Activated T-helper 2 cell treated with anti-CD3 and anti-CD28 coated beads, Interferon-gamma antibody, Interleukin-2, Interleukin-4, amounts not matched to agents 10 μg/mL and 5 μg/mL and 100 μg/mL, durations not matched to agents 14 hours and 24 hours and 36 hours (primary cell): ENCODE results near the gene PDCD11. TPM values are rescaled to one million over a fixed set of nuclear protein-coding genes. Genes with fewer than 3 reads are reported as not detected.
"Not testable (repeated sequence)": the region's sequence is repeated elsewhere in the genome, so short reads cannot be mapped to it uniquely, and the experiment has no call there.

Experiments used
- DNase-seq: peaks from one replicate; pipeline ENCODE4 v3.0.0; 2021; ENCODE audit warnings: low spot score
- H3K27ac Mint-ChIP-seq: one replicate; pipeline ENCODE4 v1.8.0; 2021; ENCODE audit warnings: mixed read lengths
- H3K27me3 Mint-ChIP-seq: one replicate; pipeline ENCODE4 v1.8.0; 2021; ENCODE audit warnings: low read depth, mixed read lengths
- H3K36me3 Mint-ChIP-seq: one replicate; pipeline ENCODE4 v1.8.0; 2021; ENCODE audit warnings: low read depth, mixed read lengths
- H3K4me1 Mint-ChIP-seq: one replicate; pipeline ENCODE4 v1.8.0; 2021; ENCODE audit warnings: low read depth, mixed read lengths
- H3K4me3 Mint-ChIP-seq: one replicate; pipeline ENCODE4 v1.8.0; 2021; ENCODE audit warnings: low read depth, mild to moderate bottlenecking, moderate library complexity, mixed read lengths
- H3K9me3 Mint-ChIP-seq: one replicate; pipeline ENCODE4 v1.8.0; 2021; ENCODE audit warnings: mixed read lengths
- intact Hi-C: fragments of 100-400 bp; cut with micrococcal nuclease; formaldehyde crosslinking; loops from one replicate; pipeline ENCODE4 v1.15.1; 2023
- total RNA-seq: library from RNA; stranded (reverse); gene quantifications from 2 replicates; pipeline ENCODE4 v1.2.3, GENCODE V29; 2022

The PDCD11 gene
- total RNA-seq, 1 donor from 2014 or later: 79.4 TPM

DNA sequence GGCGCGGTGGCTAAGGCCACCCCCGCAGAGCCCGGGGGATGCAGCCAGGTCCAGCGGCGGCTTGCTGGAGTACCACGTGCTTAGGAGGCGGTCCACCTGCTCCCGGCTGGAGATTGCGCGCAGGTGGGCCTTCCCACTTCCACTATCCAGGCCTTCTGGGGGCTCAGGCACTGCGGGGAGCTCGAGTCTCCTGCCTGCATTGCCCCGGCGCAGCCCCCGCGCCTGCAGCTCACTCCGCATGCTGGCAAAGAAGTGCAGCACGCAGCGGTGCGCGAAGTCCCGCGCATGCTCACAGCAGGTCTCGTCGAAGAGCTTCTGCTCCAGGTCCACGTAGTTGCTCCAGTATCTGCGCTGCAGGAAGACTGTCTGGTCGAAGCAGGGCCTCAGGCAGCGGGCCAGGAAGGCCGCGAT is 76.8 kb downstream of the PDCD11 start:
- no peak overlapping the region for H3K4me3 Mint-ChIP-seq
- H3K27ac Mint-ChIP-seq: no peak overlapping the region
- no peaks in the 10 kb centered on the region for H3K9me3 Mint-ChIP-seq
- intact Hi-C loops: no loop called here
- no peaks in the 10 kb centered on the region for H3K27me3 Mint-ChIP-seq
- no peak for DNase-seq
- peaks cover 38% of the 10 kb centered on the region for H3K4me1 Mint-ChIP-seq
- H3K36me3 Mint-ChIP-seq: peaks cover 3% of the 10 kb centered on the region

DNA sequence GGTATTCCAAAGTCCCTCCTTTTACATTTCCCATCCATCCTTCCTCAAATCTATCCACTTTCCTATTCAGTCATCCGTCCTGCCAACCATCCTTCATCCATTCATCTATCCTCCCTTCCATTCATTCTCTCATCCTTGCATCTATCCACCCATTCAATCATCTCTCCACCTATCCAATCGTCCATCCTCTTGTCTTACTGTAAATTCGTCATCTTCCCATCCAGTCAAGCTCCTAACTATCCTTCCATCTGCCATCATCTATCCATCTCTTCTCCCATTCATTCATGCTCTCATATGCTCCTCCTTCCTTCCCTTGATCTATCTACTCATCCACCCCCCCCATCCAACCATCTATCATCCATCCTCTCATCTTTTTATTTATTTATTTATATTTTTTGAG is 77.7 kb downstream of the PDCD11 start:
- no peaks in the 10 kb centered on the region for H3K27me3 Mint-ChIP-seq
- peaks cover 3% of the 10 kb centered on the region for H3K36me3 Mint-ChIP-seq
- H3K27ac Mint-ChIP-seq: no peak overlapping the region
- H3K4me3 Mint-ChIP-seq: no peak overlapping the region
- intact Hi-C loops: no loop called here
- no peaks in the 10 kb centered on the region for H3K9me3 Mint-ChIP-seq
- DNase-seq: no peak
- H3K4me1 Mint-ChIP-seq: peaks cover 38% of the 10 kb centered on the region

DNA sequence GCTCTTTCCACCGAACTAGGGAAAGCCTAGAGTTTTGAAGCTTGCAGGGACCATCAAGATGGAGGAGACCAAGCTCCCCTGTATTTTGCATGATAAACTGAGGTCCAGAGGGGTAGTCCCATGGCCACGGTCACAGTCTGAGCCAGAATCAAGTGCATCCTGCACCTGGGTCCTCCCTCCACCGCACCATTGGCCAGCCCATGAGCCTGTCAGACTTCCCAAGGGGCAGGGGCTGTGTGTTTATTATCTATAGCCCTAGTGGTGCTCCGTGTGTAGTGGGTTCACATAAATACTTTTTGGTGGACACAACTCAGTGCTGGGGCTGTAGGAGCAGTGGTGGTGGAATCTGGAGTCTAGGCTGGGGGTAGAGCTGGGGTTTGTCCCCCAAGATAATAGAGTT is 79.0 kb downstream of the PDCD11 start:
- Mint-ChIP-seq H3K27ac (no peak overlapping the region), H3K36me3 (no peaks in the 10 kb centered on the region), H3K4me3 (no peak overlapping the region), H3K4me1 (peaks cover 29% of the 10 kb centered on the region), H3K9me3 (no peaks in the 10 kb centered on the region), H3K27me3 (no peaks in the 10 kb centered on the region)
- DNase-seq: no peak
- intact Hi-C loops: no loop called here

DNA sequence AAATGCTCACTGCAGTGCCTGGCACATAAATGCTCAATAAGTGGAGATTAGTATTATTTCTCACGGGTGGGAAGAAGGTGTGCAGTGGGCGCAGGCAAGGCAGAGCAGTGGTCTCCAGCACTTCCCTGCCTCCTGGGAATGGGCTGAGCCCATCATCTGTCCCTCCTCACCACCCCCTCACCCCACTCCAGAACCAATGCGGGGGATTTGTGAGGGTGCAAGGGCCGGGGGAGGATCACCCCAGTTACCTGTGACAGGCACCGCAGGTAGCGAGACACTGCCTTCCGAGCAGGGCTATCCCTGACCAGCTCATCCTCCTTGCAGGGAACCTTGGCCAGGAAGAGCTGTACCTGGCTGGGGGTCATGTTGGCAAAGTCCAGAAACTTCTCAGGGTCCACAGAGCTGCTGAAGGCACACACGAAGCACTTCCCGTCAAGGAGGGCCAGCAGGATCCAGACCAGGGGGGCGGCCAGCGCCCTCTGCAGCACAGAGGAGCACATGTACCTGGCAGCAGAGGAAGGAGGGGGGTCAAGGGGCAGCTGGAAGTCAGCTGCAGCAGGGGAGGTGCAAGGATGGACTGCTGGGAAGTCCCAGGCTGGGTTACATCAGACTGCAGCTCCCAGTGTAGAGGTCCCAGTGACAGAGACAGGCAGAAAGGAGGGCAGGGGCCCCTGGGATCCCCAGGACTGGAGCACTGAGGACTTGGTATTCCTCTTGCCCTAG is 79.8 kb downstream of the PDCD11 start:
- Mint-ChIP-seq H3K27me3 (no peaks in the 10 kb centered on the region), H3K27ac (no peak overlapping the region), H3K4me3 (no peak overlapping the region), H3K36me3 (no peaks in the 10 kb centered on the region), H3K9me3 (no peaks in the 10 kb centered on the region), H3K4me1 (peaks cover 23% of the 10 kb centered on the region)
- DNase-seq: no peak
- intact Hi-C loops: no loop called here

GRCh38 chr10:103478671-103479070 is 82.2 kb downstream of the PDCD11 start:
- Mint-ChIP-seq H3K36me3 (no peaks in the 10 kb centered on the region), H3K27ac (no peak overlapping the region), H3K4me3 (no peak overlapping the region), H3K27me3 (no peaks in the 10 kb centered on the region), H3K4me1 (peaks cover 16% of the 10 kb centered on the region), H3K9me3 (no peaks in the 10 kb centered on the region)
- DNase-seq: no peak
- intact Hi-C loops: no loop called here

DNA sequence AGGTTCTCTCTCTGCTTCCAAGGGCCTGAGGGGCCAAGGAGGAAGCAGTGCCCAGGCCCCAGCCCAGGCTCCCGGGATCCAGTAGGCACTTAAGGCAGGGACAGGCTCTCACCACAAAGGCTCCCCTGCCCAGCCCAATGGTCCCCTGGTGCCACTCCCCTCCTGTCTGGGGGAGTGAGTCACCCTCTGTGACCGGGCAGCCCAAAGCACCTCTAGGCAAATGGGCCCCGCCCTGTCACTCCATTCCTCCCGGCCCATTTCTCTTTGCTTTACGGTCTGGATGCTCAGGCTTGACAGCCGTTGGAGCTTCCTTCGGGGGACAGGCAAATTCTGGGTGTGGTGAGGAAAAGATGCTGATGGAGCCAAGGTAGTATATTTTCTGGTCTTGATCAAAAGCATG is 82.7 kb downstream of the PDCD11 start, which contains the start of gene CALHM3:
CALHM3 (minus strand) TSS at position 106 of the 400 bp plus-strand sequence. CDS start 208 bp downstream, outside the sequence.
- intact Hi-C loops: no loop called here
- DNase-seq: no peak
- no peaks in the 10 kb centered on the region for H3K9me3 Mint-ChIP-seq
- no peak within 1 kb of the TSS for H3K4me3 Mint-ChIP-seq
- no peaks in the 10 kb centered on the region for H3K27me3 Mint-ChIP-seq
- no peaks in the 10 kb centered on the region for H3K36me3 Mint-ChIP-seq
- H3K4me1 Mint-ChIP-seq: peaks cover 13% of the 10 kb centered on the region
- H3K27ac Mint-ChIP-seq: no peak within 1 kb of the TSS

DNA sequence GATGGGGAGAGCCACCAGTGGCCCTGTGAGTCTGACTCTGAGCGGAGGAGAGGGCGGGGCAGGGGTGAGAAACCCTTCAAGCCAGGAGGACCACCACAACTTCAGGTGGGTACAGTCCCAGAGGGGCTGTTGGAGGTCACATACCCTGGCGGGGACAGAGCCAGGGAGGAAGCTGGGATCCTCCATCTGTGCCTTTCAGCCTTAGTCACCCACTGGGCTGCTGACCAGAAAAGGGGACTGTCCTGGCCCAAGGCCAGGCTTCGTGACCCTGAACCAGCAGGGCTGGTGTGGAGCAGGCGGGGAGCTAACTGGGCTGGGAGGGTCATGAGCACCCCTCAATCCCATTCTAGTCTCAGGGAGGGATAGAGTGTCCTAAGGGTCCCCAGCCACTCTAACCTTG is 84.1 kb downstream of the PDCD11 start:
- Mint-ChIP-seq H3K27ac (no peak overlapping the region), H3K27me3 (no peaks in the 10 kb centered on the region), H3K4me1 (peaks cover 12% of the 10 kb centered on the region), H3K36me3 (no peaks in the 10 kb centered on the region), H3K4me3 (no peak overlapping the region), H3K9me3 (no peaks in the 10 kb centered on the region)
- intact Hi-C loops: no loop called here
- no peak for DNase-seq

DNA sequence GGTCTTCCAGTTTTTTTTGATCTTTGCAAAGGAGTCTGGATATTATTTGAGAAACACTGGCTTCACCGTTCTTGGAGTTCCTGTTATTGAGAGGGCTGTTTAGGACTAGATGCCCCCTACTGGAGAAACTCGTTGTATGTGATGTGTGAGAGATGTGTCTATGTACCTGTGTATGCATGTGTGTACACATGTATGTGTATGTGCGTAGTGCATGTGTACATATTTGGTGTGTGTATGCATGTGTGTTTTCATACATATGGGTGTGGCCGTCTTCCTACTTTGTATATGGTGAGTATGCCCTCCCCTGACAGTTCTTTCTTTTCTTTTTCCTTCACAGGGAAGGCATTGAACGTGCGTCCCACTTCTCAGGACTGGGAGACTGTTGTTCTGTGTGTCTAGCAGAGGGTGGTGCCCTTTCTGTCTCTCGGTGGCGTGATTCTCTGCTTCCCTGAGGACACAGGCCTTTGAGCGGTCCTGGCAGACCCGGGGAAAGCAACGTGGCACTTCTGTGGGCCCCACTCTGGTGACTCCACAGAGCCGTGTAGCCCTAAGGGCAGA is 85.6 kb downstream of the PDCD11 start:
- H3K36me3 Mint-ChIP-seq: no peaks in the 10 kb centered on the region
- H3K27ac Mint-ChIP-seq: no peak overlapping the region
- H3K27me3 Mint-ChIP-seq: peaks cover 2% of the 10 kb centered on the region
- H3K4me1 Mint-ChIP-seq: peaks cover 14% of the 10 kb centered on the region
- intact Hi-C loops: loop anchor here (2.0 kb wide), 1 partner anchor 29 kb away; the partner anchor contains the start of gene CALHM2
- no peak for DNase-seq
- no peaks in the 10 kb centered on the region for H3K9me3 Mint-ChIP-seq
- no peak overlapping the region for H3K4me3 Mint-ChIP-seq

GRCh38 chr10:103486635-103487409 is 90.4 kb downstream of the PDCD11 start:
- H3K27me3 Mint-ChIP-seq: peaks cover 12% of the 10 kb centered on the region
- H3K36me3 Mint-ChIP-seq, intact Hi-C loops, H3K9me3 Mint-ChIP-seq, H3K4me3 Mint-ChIP-seq, DNase-seq, H3K27ac Mint-ChIP-seq: not testable (repeated sequence)
- peaks cover 15% of the 10 kb centered on the region for H3K4me1 Mint-ChIP-seq

GRCh38 chr10:103487410-103487708 is 90.9 kb downstream of the PDCD11 start:
- peaks cover 17% of the 10 kb centered on the region for H3K27me3 Mint-ChIP-seq
- no peak for DNase-seq
- H3K4me1 Mint-ChIP-seq: peaks cover 12% of the 10 kb centered on the region
- no peak overlapping the region for H3K27ac Mint-ChIP-seq
- H3K9me3 Mint-ChIP-seq: no peaks in the 10 kb centered on the region
- intact Hi-C loops: no loop called here
- no peak overlapping the region for H3K4me3 Mint-ChIP-seq
- H3K36me3 Mint-ChIP-seq: no peaks in the 10 kb centered on the region

DNA sequence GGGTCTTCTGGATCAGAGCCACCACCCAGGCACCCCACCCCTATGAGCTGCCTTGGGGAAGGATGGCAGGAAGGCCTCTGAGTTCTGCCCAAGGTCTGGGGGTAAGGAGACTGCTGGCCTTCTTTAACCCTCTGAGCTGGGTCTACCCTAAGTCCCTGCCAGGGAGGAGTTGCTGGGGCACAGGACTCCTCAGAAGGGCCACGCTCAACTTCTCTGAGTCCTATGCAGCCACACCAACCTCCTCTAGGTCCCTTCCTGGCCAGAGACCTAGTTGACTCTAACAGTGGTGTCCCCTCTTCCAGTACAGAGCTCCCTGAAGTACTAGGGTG is 94.5 kb downstream of the PDCD11 start:
- no peak for DNase-seq
- Mint-ChIP-seq H3K27me3 (peaks cover 40% of the 10 kb centered on the region), H3K36me3 (no peaks in the 10 kb centered on the region), H3K27ac (no peak overlapping the region), H3K4me1 (peaks cover 16% of the 10 kb centered on the region), H3K4me3 (no peak overlapping the region), H3K9me3 (no peaks in the 10 kb centered on the region)
- intact Hi-C loops: loop anchor here (5.0 kb wide), 1 partner anchor 91 kb away; no protein-coding TSS in a partner anchor

DNA sequence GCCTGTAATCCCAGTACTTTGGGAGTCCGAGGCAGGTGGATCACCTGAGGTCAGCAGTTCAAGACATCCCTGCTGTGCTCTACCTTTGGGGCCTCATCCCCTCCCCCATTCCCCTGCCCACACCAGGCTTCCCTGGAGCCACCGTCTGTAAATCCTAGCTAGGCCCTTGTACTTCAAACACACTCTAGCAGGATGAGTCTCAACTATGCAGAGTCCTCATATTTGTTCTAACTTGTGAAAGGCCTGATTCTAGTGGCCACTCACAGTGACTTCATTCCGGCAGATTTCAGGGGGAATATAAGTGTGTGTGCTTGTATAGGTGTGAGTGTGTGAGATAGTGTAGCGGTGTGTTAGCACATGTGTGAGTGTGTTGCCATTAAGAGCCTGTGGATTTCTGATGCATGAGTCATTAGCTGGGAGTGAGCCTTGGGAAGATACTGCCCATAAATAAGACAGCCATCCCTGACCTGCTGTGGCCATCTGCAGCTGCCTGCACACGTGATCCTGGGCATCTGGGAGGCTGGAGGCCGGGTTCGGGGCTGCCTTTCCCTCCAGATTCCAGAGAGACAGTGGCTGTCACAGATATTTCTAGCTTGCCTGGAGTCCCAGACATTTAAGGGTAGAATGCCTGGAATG is 95.4 kb downstream of the PDCD11 start:
- intact Hi-C loops: loop anchor here (5.0 kb wide), 1 partner anchor 90 kb away; no protein-coding TSS in a partner anchor
- Mint-ChIP-seq H3K27ac (no peak overlapping the region), H3K9me3 (no peaks in the 10 kb centered on the region), H3K4me3 (peak overlapping the region; percentile 10), H3K27me3 (peaks cover 44% of the 10 kb centered on the region), H3K4me1 (peaks cover 15% of the 10 kb centered on the region), H3K36me3 (no peaks in the 10 kb centered on the region)
- DNase-seq: no peak
